NCI-H446 treated with DMSO at 0.1 percent for 48 hours (cell line): ENCODE results near the gene RBM17.
"Not testable (repeated sequence)": the region's sequence is repeated elsewhere in the genome, so short reads cannot be mapped to it uniquely, and the experiment has no call there.

Experiments used
- DNase-seq: peaks from one replicate; lab custom pipeline; 2025; lab: John Stamatoyannopoulos, UW

RBM17 gene

GRCh38 chr10:6080417-6080973 lies 8.3 kb upstream of the RBM17 start:
- DNase-seq, result no peak

- DNase-seq, result no peak
Measured at GRCh38 chr10:6082496-6083395, 6.1 kb upstream of the RBM17 start.

GRCh38 chr10:6083523-6084475 lies 5.0 kb upstream of the RBM17 start:
- DNase-seq, result no peak

GRCh38 chr10:6086375-6087233 lies 2.2 kb upstream of the RBM17 start:
- DNase-seq, result peak; percentile 67

- no peak for DNase-seq
Measured at GRCh38 chr10:6089334-6090219, 743 bp downstream of the RBM17 start.

- no peak for DNase-seq
Measured at GRCh38 chr10:6091630-6092029, 2.8 kb downstream of the RBM17 start.

- DNase-seq, result no peak
Measured at GRCh38 chr10:6092731-6093130, 3.9 kb downstream of the RBM17 start.

GRCh38 chr10:6095810-6096570 lies 7.2 kb downstream of the RBM17 start:
- no peak for DNase-seq

- no peak for DNase-seq
Measured at GRCh38 chr10:6097063-6097462, 8.2 kb downstream of the RBM17 start.

- no peak for DNase-seq
Measured at GRCh38 chr10:6098156-6098555, 9.3 kb downstream of the RBM17 start.

- no peak for DNase-seq
Measured at GRCh38 chr10:6100370-6100769, 11.5 kb downstream of the RBM17 start.

- no peak for DNase-seq
Measured at GRCh38 chr10:6101181-6101580, 12.3 kb downstream of the RBM17 start.

- DNase-seq, result no peak
Measured at GRCh38 chr10:6102128-6102527, 13.3 kb downstream of the RBM17 start.

- DNase-seq, result no peak
Measured at GRCh38 chr10:6103591-6103990, 14.8 kb downstream of the RBM17 start.

- DNase-seq, result not testable (repeated sequence)
Measured at GRCh38 chr10:6107616-6108015, 18.8 kb downstream of the RBM17 start.

GRCh38 chr10:6108072-6108471 lies 19.2 kb downstream of the RBM17 start:
- no peak for DNase-seq

GRCh38 chr10:6108631-6109443 lies 20.0 kb downstream of the RBM17 start:
- DNase-seq, result no peak

- DNase-seq, result no peak
Measured at GRCh38 chr10:6109444-6109775, 20.6 kb downstream of the RBM17 start.

GRCh38 chr10:6110136-6110535 lies 21.3 kb downstream of the RBM17 start:
- no peak for DNase-seq
